ENCODE measurements around the gene TUBGCP3. TPM values are rescaled to one million over a fixed set of nuclear protein-coding genes. Genes with fewer than 3 reads are reported as not detected.
"Not testable (repeated sequence)": the region's sequence is repeated elsewhere in the genome, so short reads cannot be mapped to it uniquely, and the experiment has no call there.

The TUBGCP3 gene
- 10 to 100 TPM; 28.2 to 41.9 (median 34.6) TPM for polyA plus RNA-seq (ENCODE audit: insufficient read length in 4 of 4)

- peak; percentile 57 to 71 (median 66) for DNase-seq (ENCODE audit: low read depth in 4 of 4, low spot score in 2 of 4)
These were observed at the start of gene TUBGCP3 for GRCh38 chr13:112587764-112588489. Gene TUBGCP3 (minus strand): TSS chr13:112588153. CDS start chr13:112587980, 173 bp downstream.

- no peak for DNase-seq (ENCODE audit: low read depth in 4 of 4, low spot score in 2 of 4)
These were observed 49.3 kb upstream of the TUBGCP3 start for GRCh38 chr13:112637017-112637801.

GRCh38 chr13:112636401-112636975 lies 48.5 kb upstream of the TUBGCP3 start:
- DNase-seq (ENCODE audit: low read depth in 4 of 4, low spot score in 2 of 4), result no peak

- no peak for DNase-seq (ENCODE audit: low read depth in 4 of 4, low spot score in 2 of 4)
These were observed 47.4 kb upstream of the TUBGCP3 start for GRCh38 chr13:112635323-112635722.

GRCh38 chr13:112634102-112634501 lies 46.1 kb upstream of the TUBGCP3 start:
- no peak for DNase-seq (ENCODE audit: low read depth in 4 of 4, low spot score in 2 of 4)

- DNase-seq (ENCODE audit: low read depth in 4 of 4, low spot score in 2 of 4), result not testable (repeated sequence)
These were observed 42.3 kb upstream of the TUBGCP3 start for GRCh38 chr13:112630226-112630625.

GRCh38 chr13:112629161-112629560 lies 41.2 kb upstream of the TUBGCP3 start:
- DNase-seq (ENCODE audit: low read depth in 4 of 4, low spot score in 2 of 4), result no peak

- not testable (repeated sequence) for DNase-seq (ENCODE audit: low read depth in 4 of 4, low spot score in 2 of 4)
These were observed 39.7 kb upstream of the TUBGCP3 start for GRCh38 chr13:112627613-112628012.

- DNase-seq (ENCODE audit: low read depth in 4 of 4, low spot score in 2 of 4), result no peak
These were observed 39.2 kb upstream of the TUBGCP3 start for GRCh38 chr13:112627161-112627560.

GRCh38 chr13:112626761-112627160 lies 38.8 kb upstream of the TUBGCP3 start:
- no peak for DNase-seq (ENCODE audit: low read depth in 4 of 4, low spot score in 2 of 4)

GRCh38 chr13:112626124-112626523 lies 38.2 kb upstream of the TUBGCP3 start:
- DNase-seq (ENCODE audit: low read depth in 4 of 4, low spot score in 2 of 4), result no peak

GRCh38 chr13:112625698-112626097 lies 37.7 kb upstream of the TUBGCP3 start:
- no peak for DNase-seq (ENCODE audit: low read depth in 4 of 4, low spot score in 2 of 4)

GRCh38 chr13:112624602-112625430 lies 36.9 kb upstream of the TUBGCP3 start:
- DNase-seq (ENCODE audit: low read depth in 4 of 4, low spot score in 2 of 4), result no peak

GRCh38 chr13:112624040-112624439 lies 36.1 kb upstream of the TUBGCP3 start:
- no peak for DNase-seq (ENCODE audit: low read depth in 4 of 4, low spot score in 2 of 4)

GRCh38 chr13:112623051-112623711 lies 35.2 kb upstream of the TUBGCP3 start:
- no peak for DNase-seq (ENCODE audit: low read depth in 4 of 4, low spot score in 2 of 4)

- DNase-seq (ENCODE audit: low read depth in 4 of 4, low spot score in 2 of 4), result no peak
These were observed 34.4 kb upstream of the TUBGCP3 start for GRCh38 chr13:112622375-112622774.

- peak in 1 of 4 donors; percentile 50 for DNase-seq (ENCODE audit: low read depth in 4 of 4, low spot score in 2 of 4)
These were observed 32.0 kb upstream of the TUBGCP3 start for GRCh38 chr13:112619730-112620631.

- no peak for DNase-seq (ENCODE audit: low read depth in 4 of 4, low spot score in 2 of 4)
These were observed 30.5 kb upstream of the TUBGCP3 start for GRCh38 chr13:112618501-112618900.
